Lower lobe of right lung (tissue), 2 donors: ENCODE results near the gene MMP21. TPM values are rescaled to one million over a fixed set of nuclear protein-coding genes. Genes with fewer than 3 reads are reported as not detected.
A peak's percentile ranks its signal among the peaks of the same experiment; 100 is the strongest.

Experiments
- ATAC-seq, 2 donors: fragments of 200-7000 bp; cut with Tn5 transposase; one replicate each; pipeline ENCODE4 v1.9.1; 2020 to 2022; ENCODE audit warnings: mild to moderate bottlenecking in 2 of 2, moderate library complexity in 2 of 2
- DNase-seq: peaks from one replicate; pipeline ENCODE4 v3.0.0-alpha.2; 2020
- H3K27ac ChIP-seq: fragments of 200-600 bp; one replicate; pipeline ENCODE4 v1.8.0; 2022
- H3K27me3 ChIP-seq: fragments of 200-600 bp; one replicate; pipeline ENCODE4 v1.8.0; 2022; ENCODE audit warnings: low read depth
- H3K36me3 ChIP-seq: fragments of 200-600 bp; one replicate; pipeline ENCODE4 v1.8.0; 2022; ENCODE audit warnings: mild to moderate bottlenecking
- H3K4me1 ChIP-seq: fragments of 200-600 bp; one replicate; pipeline ENCODE4 v1.8.0; 2022
- H3K4me3 ChIP-seq: fragments of 200-600 bp; one replicate; pipeline ENCODE4 v1.8.0; 2022; ENCODE audit warnings: mild to moderate bottlenecking
- H3K9me3 ChIP-seq: fragments of 200-600 bp; one replicate; pipeline ENCODE4 v1.8.0; 2022
- CTCF ChIP-seq: fragments of 200-600 bp; IDR thresholded peaks from one replicate; pipeline ENCODE4 v1.8.0; 2022; ENCODE audit warnings: antibody characterized with exemption, mild to moderate bottlenecking
- intact Hi-C: fragments of 100-400 bp; cut with DNase I; formaldehyde crosslinking; loops from one replicate; pipeline ENCODE4 v1.11.0; 2022
- total RNA-seq: library from RNA; stranded (reverse); fragmentation: NEBNext Ultra II Directional; extraction: Animal tissue kit (Norgen Biotek cat#: 25700); gene quantifications from one replicate; pipeline ENCODE4 v1.2.1, GENCODE V29; 2021
- donor health status: DM: no; HTN: yes; CAD: no; lungs with severe emphysema.

MMP21 gene
- total RNA-seq, 1 donor from 2014 or later = not detected

- no peaks in the 10 kb centered on the region for H3K9me3 ChIP-seq
- H3K27me3 ChIP-seq = no peaks in the 10 kb centered on the region
- H3K4me3 ChIP-seq = no peak overlapping the region
- intact Hi-C loops = no loop called here
- ATAC-seq (no peak), DNase-seq (no peak)
- no peak for TF ChIP-seq CTCF
- H3K27ac ChIP-seq = no peak overlapping the region
- peaks cover 22% of the 10 kb centered on the region for H3K36me3 ChIP-seq
- no peaks in the 10 kb centered on the region for H3K4me1 ChIP-seq
These were observed 6.4 kb downstream of the MMP21 start for GRCh38 chr10:125769175-125769574.

GRCh38 chr10:125768219-125768855 is 7.3 kb downstream of the MMP21 start:
- intact Hi-C loops = no loop called here
- DNase-seq = no peak
- peaks cover 30% of the 10 kb centered on the region for H3K36me3 ChIP-seq

GRCh38 chr10:125766511-125766910 is 9.1 kb downstream of the MMP21 start:
- intact Hi-C loops = no loop called here
- Histone ChIP-seq H3K4me1 (no peaks in the 10 kb centered on the region), H3K4me3 (no peak overlapping the region), H3K27me3 (no peaks in the 10 kb centered on the region), H3K36me3 (peaks cover 49% of the 10 kb centered on the region), H3K27ac (no peak overlapping the region), H3K9me3 (no peaks in the 10 kb centered on the region)
- TF ChIP-seq CTCF = no peak
- no peak for ATAC-seq
- no peak for DNase-seq

More at GRCh38 chr10:125768219-125768855, 7.3 kb downstream of the MMP21 start:
- Histone ChIP-seq H3K27me3 (no peaks in the 10 kb centered on the region), H3K4me1 (no peaks in the 10 kb centered on the region), H3K4me3 (no peak overlapping the region), H3K9me3 (no peaks in the 10 kb centered on the region), H3K27ac (peak overlapping the region; percentile 3)
- ATAC-seq = peak; percentile 56 to 63
- no peak for TF ChIP-seq CTCF

GRCh38 chr10:125765835-125766234 is 9.8 kb downstream of the MMP21 start:
- peaks cover 51% of the 10 kb centered on the region for H3K36me3 ChIP-seq
- intact Hi-C loops = no loop called here
- H3K4me1 ChIP-seq = no peaks in the 10 kb centered on the region
- no peak overlapping the region for H3K4me3 ChIP-seq
- ATAC-seq = no peak
- DNase-seq = no peak
- H3K27me3 ChIP-seq = no peaks in the 10 kb centered on the region
- H3K9me3 ChIP-seq = no peaks in the 10 kb centered on the region
- H3K27ac ChIP-seq = no peak overlapping the region
- no peak for TF ChIP-seq CTCF

GRCh38 chr10:125762692-125763648 is 12.7 kb downstream of the MMP21 start:
- intact Hi-C loops = no loop called here
- Histone ChIP-seq H3K4me3 (no peak overlapping the region), H3K9me3 (no peaks in the 10 kb centered on the region), H3K27ac (no peak overlapping the region), H3K4me1 (no peaks in the 10 kb centered on the region), H3K36me3 (peaks cover 72% of the 10 kb centered on the region), H3K27me3 (no peaks in the 10 kb centered on the region)
- ATAC-seq = no peak
- DNase-seq = no peak
- TF ChIP-seq CTCF = no peak
